Forelimb muscle (tissue), 1 donor: ENCODE data around the gene ACTR3C. TPM values are rescaled to one million over a fixed set of nuclear protein-coding genes. Genes with fewer than 3 reads are reported as not detected.
"Not testable (repeated sequence)": the region's sequence is repeated elsewhere in the genome, so short reads cannot be mapped to it uniquely, and the experiment has no call there.

Source experiments
- DNase-seq: peaks from one replicate; pipeline ENCODE4 v3.0.0-alpha.2; 2013; ENCODE audit warnings: low read depth
- polyA plus RNA-seq: library from polyadenylated mRNA; unstranded; fragments of 120-200 nt; gene quantifications from one replicate; pipeline ENCODE4 v1.2.1, GENCODE V29; 2013; ENCODE audit not compliant: insufficient read length

Gene ACTR3C
- polyA plus RNA-seq, 1 donor = 0.95 TPM

DNA sequence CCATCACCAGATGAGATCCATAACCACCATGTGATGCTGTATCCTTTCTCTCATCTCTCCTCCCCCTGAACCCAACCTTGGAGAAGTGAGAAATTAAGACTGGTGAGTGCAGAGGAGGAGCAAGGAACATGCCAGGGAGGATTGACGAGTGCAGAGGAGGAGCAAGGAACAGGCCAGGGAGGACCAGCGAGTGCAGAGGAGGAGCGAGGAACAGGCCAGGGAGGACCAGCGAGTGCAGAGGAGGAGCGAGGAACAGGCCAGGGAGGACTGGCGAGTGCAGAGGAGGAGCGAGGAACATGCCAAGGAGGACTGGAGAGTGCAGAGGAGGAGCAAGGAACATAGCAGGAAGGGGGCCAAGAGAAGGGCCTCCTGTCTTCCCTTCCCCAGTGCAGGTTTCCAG, 118.8 kb downstream of the ACTR3C start:
- not testable (repeated sequence) for DNase-seq

DNA sequence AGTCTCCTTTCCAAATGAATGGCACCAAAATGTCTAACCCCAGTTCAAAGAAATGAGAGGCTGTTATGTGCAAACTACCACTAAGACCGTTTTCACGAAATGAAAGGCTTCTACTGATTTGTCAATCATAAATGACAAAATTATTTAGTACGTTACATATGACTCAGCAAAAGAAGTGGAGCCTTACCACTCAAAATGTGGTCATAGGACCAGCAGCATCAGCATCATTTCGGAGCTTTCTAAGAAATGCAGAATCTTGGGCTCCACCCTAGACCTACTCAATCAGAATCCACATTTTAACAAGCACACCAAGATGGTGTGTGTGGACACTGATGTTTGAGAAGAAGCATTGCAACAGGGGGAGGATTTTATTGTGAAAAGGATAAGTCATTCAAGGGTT, 120.5 kb downstream of the ACTR3C start:
- not testable (repeated sequence) for DNase-seq

Other genes starting within 250 kb of the ACTR3C start
- 6.8 TPM for gene LRRC61, start 190 bp downstream of the ACTR3C start, polyA plus RNA-seq
- gene RARRES2, start 18.1 kb upstream of the ACTR3C start, polyA plus RNA-seq = 47.9 TPM
- gene REPIN1, start 45.3 kb upstream of the ACTR3C start, polyA plus RNA-seq = 73.8 TPM
- 6.0 TPM for gene ZNF775, start 55.8 kb upstream of the ACTR3C start, polyA plus RNA-seq
- gene GIMAP8, start 127.1 kb upstream of the ACTR3C start, polyA plus RNA-seq = 6.1 TPM
- gene GIMAP7, start 191.3 kb upstream of the ACTR3C start, polyA plus RNA-seq = 9.3 TPM
- 20.1 TPM for gene GIMAP4, start 243.8 kb upstream of the ACTR3C start, polyA plus RNA-seq